Skeletal muscle tissue (tissue), 4 donors: ENCODE data around the gene MRGPRX3. TPM values are rescaled to one million over a fixed set of nuclear protein-coding genes. Genes with fewer than 3 reads are reported as not detected.

Experiments used
- H3K27ac ChIP-seq: one replicate; pipeline ENCODE4 v1.7.0; 2013; ENCODE audit warnings: mild to moderate bottlenecking, low read depth, low read length, inconsistent platforms
- H3K27me3 ChIP-seq, 3 donors: one replicate each; pipeline ENCODE4 v1.7.0; 2013; ENCODE audit warnings: low read length in 3 of 3; ENCODE audit not compliant: control insufficient read depth in 3 of 3, insufficient read depth in 3 of 3
- H3K36me3 ChIP-seq, 3 donors: one replicate each; pipeline ENCODE4 v1.7.0; 2013; ENCODE audit warnings: low read length in 3 of 3; ENCODE audit not compliant: control insufficient read depth in 3 of 3, insufficient read depth in 3 of 3
- H3K4me1 ChIP-seq, 3 donors: one replicate each; pipeline ENCODE4 v1.7.0; 2013; ENCODE audit warnings: low read length in 3 of 3, mild to moderate bottlenecking in 3 of 3; ENCODE audit not compliant: control insufficient read depth in 3 of 3, insufficient read depth in 3 of 3
- H3K4me3 ChIP-seq, 3 donors: one replicate each; pipeline ENCODE4 v1.7.0; 2013; ENCODE audit warnings: low read length in 3 of 3
- H3K9ac ChIP-seq, 3 donors: one replicate each; pipeline ENCODE4 v1.7.0; 2013; ENCODE audit warnings: low read length in 3 of 3, mild to moderate bottlenecking in 3 of 3, moderate library complexity in 2 of 3, low read depth in 1 of 3
- H3K9me3 ChIP-seq, 3 donors: one replicate each; pipeline ENCODE4 v1.7.0; 2013; ENCODE audit warnings: low read length in 3 of 3; ENCODE audit not compliant: control insufficient read depth in 3 of 3
- total RNA-seq: library from RNA; depleted of rRNA; stranded (reverse); fragments of >200 nt; gene quantifications from one replicate; pipeline ENCODE4 v1.2.3, GENCODE V29; 2014
- donor health status: Osteomylitis.

Gene MRGPRX3
- not detected for total RNA-seq

GRCh38 chr11:18132341-18132740, at the start of gene MRGPRX3:
MRGPRX3 (plus strand) TSS chr11:18132571; CDS start chr11:18137203, 4,632 bp downstream.
- no peak within 1 kb of the TSS for H3K27ac ChIP-seq
- no peak within 1 kb of the TSS for H3K9ac ChIP-seq
- H3K4me3 ChIP-seq, result no peak within 1 kb of the TSS
- no peaks in the 10 kb centered on the region for H3K4me1 ChIP-seq
- H3K27me3 ChIP-seq, result peaks cover 0 to 3% (median 0%) of the 10 kb centered on the region in 3 donors
- H3K36me3 ChIP-seq, result no peaks in the 10 kb centered on the region
- H3K9me3 ChIP-seq, result no peaks in the 10 kb centered on the region

- no peaks in the 10 kb centered on the region for H3K9me3 ChIP-seq
- no peak overlapping the region for H3K4me3 ChIP-seq
- H3K27ac ChIP-seq, result no peak overlapping the region
- H3K27me3 ChIP-seq, result no peaks in the 10 kb centered on the region
- no peak overlapping the region for H3K9ac ChIP-seq
- H3K36me3 ChIP-seq, result peaks cover 13 to 51% (median 45%) of the 10 kb centered on the region in 3 donors
- H3K4me1 ChIP-seq, result no peaks in the 10 kb centered on the region
Measured at GRCh38 chr11:18088366-18088765, 44.0 kb upstream of the MRGPRX3 start.

- no peaks in the 10 kb centered on the region for H3K27me3 ChIP-seq
- peaks cover 13 to 57% (median 50%) of the 10 kb centered on the region in 3 donors for H3K36me3 ChIP-seq
- no peaks in the 10 kb centered on the region for H3K9me3 ChIP-seq
- no peak overlapping the region for H3K9ac ChIP-seq
- no peaks in the 10 kb centered on the region for H3K4me1 ChIP-seq
- H3K4me3 ChIP-seq, result no peak overlapping the region
- H3K27ac ChIP-seq, result no peak overlapping the region
Measured at GRCh38 chr11:18088966-18089365, 43.4 kb upstream of the MRGPRX3 start.

GRCh38 chr11:18091731-18092130, 40.6 kb upstream of the MRGPRX3 start:
- Histone ChIP-seq H3K4me3 (no peak overlapping the region), H3K9me3 (no peaks in the 10 kb centered on the region), H3K36me3 (peaks cover 19 to 65% (median 55%) of the 10 kb centered on the region in 3 donors), H3K9ac (no peak overlapping the region), H3K27me3 (no peaks in the 10 kb centered on the region), H3K4me1 (no peaks in the 10 kb centered on the region), H3K27ac (no peak overlapping the region)

GRCh38 chr11:18093959-18094358, 38.4 kb upstream of the MRGPRX3 start:
- Histone ChIP-seq H3K27ac (no peak overlapping the region), H3K27me3 (no peaks in the 10 kb centered on the region), H3K36me3 (peaks cover 13 to 48% (median 38%) of the 10 kb centered on the region in 3 donors), H3K4me1 (no peaks in the 10 kb centered on the region), H3K4me3 (no peak overlapping the region), H3K9ac (no peak overlapping the region), H3K9me3 (no peaks in the 10 kb centered on the region)

- no peak overlapping the region for H3K4me3 ChIP-seq
- no peaks in the 10 kb centered on the region for H3K9me3 ChIP-seq
- H3K9ac ChIP-seq, result no peak overlapping the region
- no peaks in the 10 kb centered on the region for H3K27me3 ChIP-seq
- H3K4me1 ChIP-seq, result peaks cover 0 to 5% (median 0%) of the 10 kb centered on the region in 3 donors
- H3K27ac ChIP-seq, result no peak overlapping the region
- peaks cover 4 to 23% (median 15%) of the 10 kb centered on the region in 3 donors for H3K36me3 ChIP-seq
Measured at GRCh38 chr11:18100926-18101656, 31.3 kb upstream of the MRGPRX3 start.

GRCh38 chr11:18105086-18105801, 27.1 kb upstream of the MRGPRX3 start:
- Histone ChIP-seq H3K4me1 (peaks cover 0 to 5% (median 0%) of the 10 kb centered on the region in 3 donors), H3K9me3 (no peaks in the 10 kb centered on the region), H3K36me3 (peaks cover 4 to 23% (median 12%) of the 10 kb centered on the region in 3 donors), H3K27ac (no peak overlapping the region), H3K27me3 (peaks cover 0 to 3% (median 0%) of the 10 kb centered on the region in 3 donors), H3K9ac (peak overlapping the region; percentile 81 to 91 (median 85)), H3K4me3 (peak overlapping the region; percentile 83 to 94 (median 89))

- H3K27ac ChIP-seq, result no peak within 1 kb of the TSS
- H3K4me1 ChIP-seq, result peaks cover 0 to 5% (median 0%) of the 10 kb centered on the region in 3 donors
- no peaks in the 10 kb centered on the region for H3K9me3 ChIP-seq
- peaks cover 4 to 5% (median 5%) of the 10 kb centered on the region in 3 donors for H3K27me3 ChIP-seq
- peaks cover 4 to 21% (median 11%) of the 10 kb centered on the region in 3 donors for H3K36me3 ChIP-seq
- peak within 1 kb of the TSS; percentile 81 to 91 (median 85) for H3K9ac ChIP-seq
- H3K4me3 ChIP-seq, result peak within 1 kb of the TSS; percentile 83 to 94 (median 89)
Measured at GRCh38 chr11:18105802-18106574, 26.4 kb upstream of the MRGPRX3 start, which contains the start of gene SAAL1. SAAL1 (minus strand) TSS chr11:18106082; CDS start chr11:18106041, 41 bp downstream.

GRCh38 chr11:18106688-18107087, 25.7 kb upstream of the MRGPRX3 start:
- H3K27me3 ChIP-seq, result peaks cover 5 to 6% (median 5%) of the 10 kb centered on the region in 3 donors
- peaks cover 0 to 5% (median 0%) of the 10 kb centered on the region in 3 donors for H3K4me1 ChIP-seq
- no peaks in the 10 kb centered on the region for H3K9me3 ChIP-seq
- no peak overlapping the region for H3K27ac ChIP-seq
- peaks cover 0 to 14% (median 8%) of the 10 kb centered on the region in 3 donors for H3K36me3 ChIP-seq
- peak overlapping the region in 1 of 3 donors; percentile 94 for H3K4me3 ChIP-seq
- H3K9ac ChIP-seq, result no peak overlapping the region
